Stimulated activated CD8-positive, alpha-beta memory T cell treated with anti-CD3 and anti-CD28 coated beads, Interleukin-4, amount 100 ng/mL, for 1 hour (primary cell): ENCODE measurements around the gene NDUFA9.

Experiments
- DNase-seq, 2 donors: peaks; one replicate each; pipeline ENCODE4 v3.0.0-alpha.2; 2020; ENCODE audit warnings: low read depth in 2 of 2, low spot score in 1 of 2

The NDUFA9 gene

GRCh38 chr12:4648501-4649357, at the start of gene NDUFA9, which contains the start of gene AKAP3:
TSS of gene NDUFA9 (plus strand) at chr12:4649114. CDS start at chr12:4649127, 13 bp downstream.
TSS of gene AKAP3 (minus strand) at chr12:4649051. CDS start at chr12:4638196, 10,855 bp downstream.
- peak; percentile 37 to 65 for DNase-seq

- DNase-seq: no peak
These were observed 45.5 kb upstream of the NDUFA9 start for GRCh38 chr12:4603421-4603820.

GRCh38 chr12:4603946-4604345, 45.0 kb upstream of the NDUFA9 start:
- no peak for DNase-seq

GRCh38 chr12:4604684-4605193, 44.2 kb upstream of the NDUFA9 start:
- DNase-seq: peak; percentile 60 to 66

GRCh38 chr12:4607056-4607455, 41.9 kb upstream of the NDUFA9 start:
- DNase-seq: no peak

GRCh38 chr12:4609071-4609470, 39.8 kb upstream of the NDUFA9 start:
- no peak for DNase-seq

GRCh38 chr12:4610481-4610880, 38.4 kb upstream of the NDUFA9 start:
- no peak for DNase-seq

- no peak for DNase-seq
These were observed 33.2 kb upstream of the NDUFA9 start for GRCh38 chr12:4615667-4616066.

- DNase-seq: no peak
These were observed 27.4 kb upstream of the NDUFA9 start for GRCh38 chr12:4621511-4621910.

- DNase-seq: no peak
These were observed 22.4 kb upstream of the NDUFA9 start for GRCh38 chr12:4626543-4626942.

- no peak for DNase-seq
These were observed 20.5 kb upstream of the NDUFA9 start for GRCh38 chr12:4628406-4628805.

- no peak for DNase-seq
These were observed 18.7 kb upstream of the NDUFA9 start for GRCh38 chr12:4630262-4630661.

GRCh38 chr12:4643747-4644146, 5.2 kb upstream of the NDUFA9 start:
- DNase-seq: no peak

- DNase-seq: no peak
These were observed 3.9 kb upstream of the NDUFA9 start for GRCh38 chr12:4645023-4645422.

- no peak for DNase-seq
These were observed 812 bp upstream of the NDUFA9 start for GRCh38 chr12:4648104-4648500.

- DNase-seq: no peak
These were observed 396 bp downstream of the NDUFA9 start for GRCh38 chr12:4649358-4649661.

GRCh38 chr12:4653257-4653656, 4.3 kb downstream of the NDUFA9 start:
- no peak for DNase-seq

- DNase-seq: no peak
These were observed 4.8 kb downstream of the NDUFA9 start for GRCh38 chr12:4653691-4654090.

- no peak for DNase-seq
These were observed 15.1 kb downstream of the NDUFA9 start for GRCh38 chr12:4663971-4664505.

GRCh38 chr12:4665236-4665635, 16.3 kb downstream of the NDUFA9 start:
- DNase-seq: no peak

- no peak for DNase-seq
These were observed 30.8 kb downstream of the NDUFA9 start for GRCh38 chr12:4679711-4680110.

- no peak for DNase-seq
These were observed 32.8 kb downstream of the NDUFA9 start for GRCh38 chr12:4681732-4682131.

GRCh38 chr12:4685317-4685716, 36.4 kb downstream of the NDUFA9 start:
- no peak for DNase-seq
